H1 (cell line): ENCODE measurements around the gene UBTD1. TPM values are rescaled to one million over a fixed set of nuclear protein-coding genes. Genes with fewer than 3 reads are reported as not detected.

Experiments used
- JUND ChIP-seq: IDR thresholded peaks from 2 replicates; pipeline ENCODE4 v1.6.1; 2011; ENCODE audit warnings: mild to moderate bottlenecking, improper control_type of control experiment, low read length
- RNF2 ChIP-seq: fragments of 200-900, 300-1000 bp; sonication (generic); IDR thresholded peaks from 2 replicates; pipeline ENCODE4 v1.7.1; 2016; ENCODE audit warnings: borderline replicate concordance, low read depth, mild to moderate bottlenecking, antibody characterized with exemption, low read length; ENCODE audit not compliant: poor library complexity, severe bottlenecking; ENCODE audit errors: missing control alignments
- polyA plus RNA-seq, 7 experiments: library from polyadenylated mRNA; depleted of rRNA in 3 of 7; stranded (reverse) in 5 of 7; unstranded in 2 of 7; fragments of >200 nt in 5 of 7; fragments of 200-250 nt in 2 of 7; gene quantifications; 1 replicate in 5 of 7; 2 replicates in 1 of 7; 4 replicates in 1 of 7; pipeline versions ENCODE4 v1.2.1 to v1.2.3, GENCODE V29; 2011 to 2013; ENCODE audit warnings: missing spikeins in 2 of 7, mixed read lengths in 2 of 7
- total RNA-seq: library from RNA; stranded (reverse); fragmentation: NEBNext Ultra II Directional; extraction: Animal tissue kit (Norgen Biotek cat#: 25700); gene quantifications from 2 replicates; pipeline ENCODE4 v1.2.1, GENCODE V29; 2021

The UBTD1 gene
- total and polyA plus RNA-seq, 2 of the 8 experiments (the other 6 are each of a cell fraction or from before 2014, with no cell fraction given) = 22.3 to 36.2 TPM

- TF ChIP-seq RNF2 (no peak), JUND (no peak)
- TF ChIP-seq, all 59 proteins: peak for 0
Observed at GRCh38 chr10:97546456-97547270, 47.9 kb downstream of the UBTD1 start (continued).
